ENCODE data around the gene KRT80. TPM values are rescaled to one million over a fixed set of nuclear protein-coding genes. Genes with fewer than 3 reads are reported as not detected.
"Not testable (repeated sequence)": the region's sequence is repeated elsewhere in the genome, so short reads cannot be mapped to it uniquely, and the experiment has no call there.

Gene KRT80
- total RNA-seq (12.3 TPM), polyA plus RNA-seq (ENCODE audit: insufficient read depth, low read depth, low replicate concordance) (1.0 TPM)
- long read RNA-seq, donor 1, partial matches to known transcripts: 7 of 13 reads
- long read RNA-seq, donor 1, other reads (novel, unspliced or antisense): 6 of 13 reads
- long read RNA-seq, donor 2, partial matches to known transcripts: 32 of 43 reads
- long read RNA-seq, donor 2, other reads (novel, unspliced or antisense): 11 of 43 reads
- long read RNA-seq, donor 3, partial matches to known transcripts: 66 of 66 reads
- long read RNA-seq, donor 3, other reads (novel, unspliced or antisense): 0 of 66 reads
- long read RNA-seq, donor 4, partial matches to known transcripts: 25 of 48 reads
- long read RNA-seq, donor 4, other reads (novel, unspliced or antisense): 23 of 48 reads
- long read RNA-seq, donor 5: 0 reads
- long read RNA-seq, donor 6, partial matches to known transcripts: 18 of 27 reads
- long read RNA-seq, donor 6, other reads (novel, unspliced or antisense): 9 of 27 reads
- long read RNA-seq, donor 7, partial matches to known transcripts: 0 of 8 reads
- long read RNA-seq, donor 7, other reads (novel, unspliced or antisense): 7 of 8 reads
- long read RNA-seq, donor 8, partial matches to known transcripts: 49 of 56 reads
- long read RNA-seq, donor 8, other reads (novel, unspliced or antisense): 7 of 56 reads
- long read RNA-seq, donor 9, partial matches to known transcripts: 21 of 21 reads
- long read RNA-seq, donor 9, other reads (novel, unspliced or antisense): 0 of 21 reads
- long read RNA-seq, donor 10, partial matches to known transcripts: 38 of 38 reads
- long read RNA-seq, donor 10, other reads (novel, unspliced or antisense): 0 of 38 reads

GRCh38 chr12:52191841-52192791 is at the start of gene KRT80:
Gene KRT80, minus strand, starts transcription at chr12:52192014. Its CDS starts 112 bp downstream, at chr12:52191902.
- Histone ChIP-seq H3K4me3 (ENCODE audit: low read length in 3 of 3) (no peak within 1 kb of the TSS), H3K9ac (ENCODE audit: low read length in 3 of 3) (peak within 1 kb of the TSS in 1 of 3 donors; percentile 40), H3K36me3 (ENCODE audit: control insufficient read depth in 2 of 3, insufficient read depth in 3 of 3, low read length in 3 of 3) (no peaks in the 10 kb centered on the region), H3K27ac (ENCODE audit: low read depth in 2 of 2, low read length in 2 of 2) (peak within 1 kb of the TSS; percentile 71 to 81), H3K9me3 (ENCODE audit: control insufficient read depth in 2 of 3, insufficient read depth in 1 of 3, low read length in 3 of 3) (no peaks in the 10 kb centered on the region), H3K4me1 (ENCODE audit: control insufficient read depth in 2 of 3, insufficient read depth in 2 of 3, low read depth in 1 of 3, low read length in 3 of 3) (peaks cover 3 to 20% (median 6%) of the 10 kb centered on the region in 3 donors), H3K27me3 (ENCODE audit: control insufficient read depth, insufficient read depth, low read length) (no peaks in the 10 kb centered on the region)
- peak; percentile 68 to 96 (median 81) for DNase-seq
- intact Hi-C loops (cut with DNase I): no loop called here
- TF ChIP-seq, protein P1, sequence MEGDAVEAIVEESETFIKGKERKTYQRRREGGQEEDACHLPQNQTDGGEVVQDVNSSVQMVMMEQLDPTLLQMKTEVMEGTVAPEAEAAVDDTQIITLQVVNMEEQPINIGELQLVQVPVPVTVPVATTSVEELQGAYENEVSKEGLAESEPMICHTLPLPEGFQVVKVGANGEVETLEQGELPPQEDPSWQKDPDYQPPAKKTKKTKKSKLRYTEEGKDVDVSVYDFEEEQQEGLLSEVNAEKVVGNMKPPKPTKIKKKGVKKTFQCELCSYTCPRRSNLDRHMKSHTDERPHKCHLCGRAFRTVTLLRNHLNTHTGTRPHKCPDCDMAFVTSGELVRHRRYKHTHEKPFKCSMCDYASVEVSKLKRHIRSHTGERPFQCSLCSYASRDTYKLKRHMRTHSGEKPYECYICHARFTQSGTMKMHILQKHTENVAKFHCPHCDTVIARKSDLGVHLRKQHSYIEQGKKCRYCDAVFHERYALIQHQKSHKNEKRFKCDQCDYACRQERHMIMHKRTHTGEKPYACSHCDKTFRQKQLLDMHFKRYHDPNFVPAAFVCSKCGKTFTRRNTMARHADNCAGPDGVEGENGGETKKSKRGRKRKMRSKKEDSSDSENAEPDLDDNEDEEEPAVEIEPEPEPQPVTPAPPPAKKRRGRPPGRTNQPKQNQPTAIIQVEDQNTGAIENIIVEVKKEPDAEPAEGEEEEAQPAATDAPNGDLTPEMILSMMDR (IDR thresholded peaks at IDR 0.05; ENCODE audit: borderline replicate concordance, extremely low read depth, insufficient read depth): no peak
- no peak for FAIRE-seq

GRCh38 chr12:52241205-52241842 is 49.5 kb upstream of the KRT80 start:
- no peak for FAIRE-seq
- H3K27me3 ChIP-seq (ENCODE audit: control insufficient read depth, insufficient read depth, low read length): no peaks in the 10 kb centered on the region
- peaks cover 0 to 22% (median 16%) of the 10 kb centered on the region in 3 donors for H3K4me1 ChIP-seq (ENCODE audit: control insufficient read depth in 2 of 3, insufficient read depth in 2 of 3, low read depth in 1 of 3, low read length in 3 of 3)
- H3K36me3 ChIP-seq (ENCODE audit: control insufficient read depth in 2 of 3, insufficient read depth in 3 of 3, low read length in 3 of 3): no peaks in the 10 kb centered on the region
- H3K4me3 ChIP-seq (ENCODE audit: low read length in 3 of 3): no peak overlapping the region
- intact Hi-C loops (cut with DNase I): no loop called here
- no peak overlapping the region for H3K27ac ChIP-seq (ENCODE audit: low read depth in 2 of 2, low read length in 2 of 2)
- no peaks in the 10 kb centered on the region for H3K9me3 ChIP-seq (ENCODE audit: control insufficient read depth in 2 of 3, insufficient read depth in 1 of 3, low read length in 3 of 3)
- DNase-seq: peak in 2 of 5 donors; percentile 28 to 46
- no peak overlapping the region for H3K9ac ChIP-seq (ENCODE audit: low read length in 3 of 3)
- TF ChIP-seq, protein P1 (IDR thresholded peaks at IDR 0.05; ENCODE audit: borderline replicate concordance, extremely low read depth, insufficient read depth): no peak

DNA sequence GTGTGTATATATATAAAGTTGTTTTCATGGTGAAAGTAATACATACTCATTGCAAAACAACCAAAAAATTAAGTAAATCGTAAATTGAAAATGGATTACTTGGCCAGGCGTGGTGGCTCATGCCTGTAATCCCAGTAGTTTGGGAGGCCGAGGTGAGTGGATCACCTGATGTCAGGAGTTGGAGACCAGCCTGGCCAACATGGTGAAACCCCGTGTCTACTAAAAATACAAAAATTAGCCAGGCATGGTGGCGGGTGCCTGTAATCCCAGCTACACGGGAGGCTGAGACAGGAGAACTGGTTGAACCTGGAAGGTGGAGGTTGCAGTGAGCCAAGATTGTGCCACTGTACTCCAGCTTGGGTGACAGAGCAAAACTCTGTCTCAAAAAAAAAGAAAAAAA is 48.4 kb upstream of the KRT80 start:
- peaks cover 0 to 22% (median 18%) of the 10 kb centered on the region in 3 donors for H3K4me1 ChIP-seq (ENCODE audit: control insufficient read depth in 2 of 3, insufficient read depth in 2 of 3, low read depth in 1 of 3, low read length in 3 of 3)
- H3K27ac ChIP-seq (ENCODE audit: low read depth in 2 of 2, low read length in 2 of 2); H3K27me3 ChIP-seq (ENCODE audit: control insufficient read depth, insufficient read depth, low read length); H3K9me3 ChIP-seq (ENCODE audit: control insufficient read depth in 2 of 3, insufficient read depth in 1 of 3, low read length in 3 of 3); intact Hi-C loops (cut with DNase I); FAIRE-seq; H3K4me3 ChIP-seq (ENCODE audit: low read length in 3 of 3); H3K9ac ChIP-seq (ENCODE audit: low read length in 3 of 3); H3K36me3 ChIP-seq (ENCODE audit: control insufficient read depth in 2 of 3, insufficient read depth in 3 of 3, low read length in 3 of 3): not testable (repeated sequence)
- DNase-seq: peak in 1 of 5 donors; percentile 4
